NCI-H1436 (cell line): ENCODE measurements around the gene CYP27B1.
"Not testable (repeated sequence)": the region's sequence is repeated elsewhere in the genome, so short reads cannot be mapped to it uniquely, and the experiment has no call there.

Source experiments
- DNase-seq: peaks from one replicate; lab custom pipeline; 2025; lab: John Stamatoyannopoulos, UW

The CYP27B1 gene

DNA sequence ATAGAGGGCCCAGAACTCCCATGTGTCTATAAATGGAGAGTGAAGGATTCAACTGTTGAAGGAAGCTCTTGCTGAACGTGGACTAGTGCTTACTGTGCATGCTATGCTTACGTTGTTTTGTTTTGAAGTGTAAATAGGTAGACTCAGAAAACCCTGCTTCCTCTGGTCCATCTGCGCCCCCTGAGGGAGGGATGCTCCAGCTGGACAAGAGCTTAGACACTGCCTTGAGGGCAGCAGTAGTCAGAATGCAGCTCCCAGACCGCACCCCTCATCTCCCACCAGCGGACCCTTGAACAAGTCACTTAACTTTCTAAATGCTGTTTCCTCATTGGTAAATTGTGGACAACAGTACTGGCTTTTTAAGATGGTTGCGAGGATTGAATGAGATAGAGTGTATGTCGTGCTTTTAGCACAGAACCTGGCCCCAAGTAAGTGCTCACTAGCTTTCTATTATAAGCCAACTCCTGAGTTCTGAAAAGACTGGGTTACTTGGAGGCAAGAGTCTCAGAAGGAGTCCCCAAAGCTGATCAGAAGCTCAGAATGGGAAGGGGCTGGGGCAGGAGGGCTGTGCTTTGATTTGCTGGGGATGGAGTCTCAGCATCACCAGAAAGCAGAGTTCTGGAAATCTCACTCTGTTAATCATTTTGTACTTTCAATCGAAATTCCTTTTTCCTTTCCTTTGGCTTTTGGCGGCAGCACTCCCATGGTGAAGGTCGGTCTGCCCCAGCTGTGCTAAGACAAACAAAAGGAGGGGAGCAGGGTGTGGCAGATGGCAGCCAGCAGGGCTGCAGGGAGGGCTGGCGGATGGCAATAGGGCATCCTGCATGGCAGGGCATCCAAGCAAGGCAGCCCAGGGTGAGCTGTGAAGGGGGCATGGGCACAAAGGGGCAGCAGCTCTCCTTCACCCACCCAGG lies 43.9 kb downstream of the CYP27B1 start:
- DNase-seq = no peak

DNA sequence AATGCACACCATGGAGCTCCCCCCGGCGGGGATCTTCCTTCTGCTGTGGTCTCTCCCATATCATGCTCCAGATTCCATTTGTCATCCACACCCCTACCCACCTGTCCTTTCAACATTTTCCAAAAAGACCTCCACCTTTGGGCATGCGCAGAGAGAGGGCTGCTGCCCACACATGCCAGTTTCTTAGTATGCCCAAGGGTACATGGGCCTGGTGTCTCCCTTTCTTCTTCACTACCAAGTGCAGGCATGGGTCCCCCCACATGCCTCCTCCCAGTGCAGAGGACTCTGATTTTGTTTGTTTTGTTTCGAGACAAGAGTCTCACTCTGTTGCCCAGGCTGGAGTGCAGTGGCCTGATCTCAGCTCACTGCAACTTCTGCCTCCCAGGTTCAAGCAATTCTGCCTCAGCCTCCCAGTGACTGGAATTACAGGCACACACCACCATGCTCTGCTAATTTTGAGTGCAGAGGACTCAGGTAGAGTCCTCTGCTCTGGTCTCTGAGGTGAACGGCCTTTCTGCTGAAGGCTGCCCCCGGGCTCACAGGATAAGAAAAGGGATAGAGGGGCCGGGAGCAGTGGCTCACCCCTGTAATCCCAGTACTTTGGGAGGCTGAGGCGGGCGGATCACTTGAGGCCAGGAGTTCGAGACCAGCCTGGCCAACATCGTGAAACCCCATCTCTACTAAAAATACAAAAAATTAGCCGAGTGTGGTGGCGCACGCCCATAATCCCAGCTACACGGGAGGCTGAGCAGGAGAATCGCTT lies 44.9 kb downstream of the CYP27B1 start:
- DNase-seq = not testable (repeated sequence)

- DNase-seq = no peak
Measured at GRCh38 chr12:57720606-57721595, 46.0 kb downstream of the CYP27B1 start.

GRCh38 chr12:57719777-57720605 lies 46.9 kb downstream of the CYP27B1 start:
- no peak for DNase-seq

DNA sequence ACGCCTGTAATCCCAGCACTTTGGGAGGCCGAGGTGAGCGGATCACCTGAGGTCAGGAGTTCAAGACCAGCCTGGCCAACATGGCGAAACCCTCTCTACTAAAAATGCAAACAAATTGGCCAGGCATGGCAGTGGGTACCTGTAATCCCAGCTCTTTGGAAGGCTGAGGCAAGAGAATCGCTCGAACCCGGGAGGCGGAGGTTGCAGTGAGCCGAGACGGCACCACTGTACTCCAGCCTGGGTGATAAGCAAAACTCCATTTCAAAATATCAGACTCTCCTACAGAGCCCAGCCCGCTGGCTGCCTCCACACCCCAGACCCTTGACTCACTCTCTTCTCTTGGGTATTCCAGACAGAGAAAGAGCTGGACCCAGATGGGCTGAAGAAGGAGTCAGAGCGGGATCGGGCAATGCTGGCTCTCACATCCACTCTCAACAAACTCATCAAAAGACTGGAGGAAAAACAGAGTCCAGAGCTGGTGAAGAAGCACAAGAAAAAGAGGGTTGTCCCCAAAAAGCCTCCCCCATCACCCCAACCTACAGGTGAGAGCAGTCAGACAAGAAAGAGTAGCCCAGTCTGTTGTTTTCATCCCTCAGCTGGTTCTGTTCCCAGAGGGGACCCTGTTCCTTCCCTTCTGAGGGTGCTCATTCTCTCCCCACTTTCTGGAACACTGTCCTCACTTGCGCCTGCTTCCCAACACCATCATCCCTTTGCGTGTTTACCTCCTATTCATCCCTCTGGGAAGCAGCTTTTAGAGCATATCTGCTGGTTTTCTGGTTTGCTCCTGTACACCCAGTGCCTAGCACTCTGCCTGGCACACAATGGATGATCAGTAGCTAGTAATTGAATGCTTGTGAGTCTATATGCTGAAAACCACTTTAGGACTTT lies 48.0 kb downstream of the CYP27B1 start:
- DNase-seq = no peak

GRCh38 chr12:57717846-57718640 lies 48.8 kb downstream of the CYP27B1 start:
- DNase-seq = no peak

DNA sequence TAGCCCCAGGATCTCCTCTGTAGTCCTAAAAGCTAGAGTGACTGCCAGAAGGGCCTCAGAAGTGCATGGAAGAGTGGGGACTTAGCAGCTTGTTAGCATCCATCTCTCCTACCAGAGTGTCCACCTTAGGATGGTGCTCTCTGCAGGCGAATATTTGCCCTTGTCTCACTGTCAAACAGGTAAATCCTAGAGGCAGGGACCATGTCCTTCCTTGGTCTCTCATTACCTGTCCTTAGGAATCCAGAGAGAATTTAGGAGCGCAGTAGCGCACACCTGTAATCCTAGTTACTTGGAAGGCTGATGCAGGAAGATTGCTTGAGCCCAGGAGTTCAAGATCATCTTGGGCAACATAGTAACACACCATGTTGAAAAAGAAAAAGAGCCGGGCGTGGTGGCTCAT lies 49.7 kb downstream of the CYP27B1 start:
- no peak for DNase-seq

DNA sequence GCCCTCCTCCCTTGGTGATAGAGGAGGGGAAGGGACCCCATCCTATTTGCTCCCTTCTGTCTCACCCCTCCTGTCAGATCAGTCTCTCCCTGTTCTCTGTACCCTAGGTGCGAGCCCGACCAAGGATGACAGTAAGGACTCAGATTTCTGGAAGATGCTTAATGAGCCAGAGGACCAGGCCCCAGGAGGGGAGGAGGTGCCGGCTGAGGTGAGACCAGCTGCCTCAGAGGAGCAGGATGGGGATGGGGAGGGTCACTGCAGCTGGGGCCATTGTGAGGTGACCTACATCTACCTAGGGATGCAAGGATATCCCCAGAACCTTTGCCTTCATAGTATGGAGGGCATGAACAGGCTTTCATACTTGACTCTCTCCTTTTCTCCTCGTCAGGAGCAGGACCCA lies 50.6 kb downstream of the CYP27B1 start:
- no peak for DNase-seq

DNA sequence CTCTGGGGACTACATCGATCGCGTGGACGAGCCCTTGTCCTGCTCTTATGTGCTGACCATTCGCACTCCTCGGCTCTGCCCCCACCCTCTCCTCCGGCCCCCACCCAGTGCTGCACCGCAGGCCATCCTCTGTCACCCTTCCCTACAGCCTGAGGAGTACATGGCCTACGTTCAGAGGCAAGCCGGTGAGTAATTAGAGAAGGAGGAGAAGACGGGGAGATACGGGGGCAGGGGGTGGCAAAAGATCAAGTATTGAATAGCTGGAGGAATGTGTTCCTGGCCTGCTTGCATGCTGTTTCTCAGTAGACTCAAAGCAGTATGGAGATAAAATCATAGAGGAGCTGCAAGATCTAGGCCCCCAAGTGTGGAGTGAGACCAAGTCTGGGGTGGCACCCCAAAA lies 51.1 kb downstream of the CYP27B1 start:
- no peak for DNase-seq

- not testable (repeated sequence) for DNase-seq
Measured at GRCh38 chr12:57715036-57715748, 51.7 kb downstream of the CYP27B1 start.

- no peak for DNase-seq
Measured at GRCh38 chr12:57713209-57713608, 53.7 kb downstream of the CYP27B1 start.

GRCh38 chr12:57712701-57713100 lies 54.2 kb downstream of the CYP27B1 start:
- no peak for DNase-seq
